ENCODE measurements around the gene PPEF2. TPM values are rescaled to one million over a fixed set of nuclear protein-coding genes. Genes with fewer than 3 reads are reported as not detected.

The PPEF2 gene
- total RNA-seq, 1 donor from 2014 or later = not detected

- Mint-ChIP-seq H3K9me3 (ENCODE audit: unreplicated experiment) (peaks cover 5% of the 10 kb centered on the region), H3K4me3 (ENCODE audit: unreplicated experiment) (peak overlapping the region; percentile 67), H3K4me1 (ENCODE audit: unreplicated experiment) (no peaks in the 10 kb centered on the region), H3K36me3 (ENCODE audit: low read depth, unreplicated experiment) (peaks cover 4% of the 10 kb centered on the region), H3K27ac (ENCODE audit: unreplicated experiment) (no peak overlapping the region), H3K27me3 (ENCODE audit: unreplicated experiment) (peaks cover 3% of the 10 kb centered on the region)
- no peak for DNase-seq (ENCODE audit: low spot score)
- TF ChIP-seq CTCF (IDR thresholded peaks at IDR 0.05; ENCODE audit: unreplicated experiment) = no peak
Observed at GRCh38 chr4:75898536-75898935, 3.7 kb downstream of the PPEF2 start.

- TF ChIP-seq CTCF (IDR thresholded peaks at IDR 0.05; ENCODE audit: unreplicated experiment) = peak; percentile 90
- H3K36me3 Mint-ChIP-seq (ENCODE audit: low read depth, unreplicated experiment) = peaks cover 4% of the 10 kb centered on the region
- H3K27ac Mint-ChIP-seq (ENCODE audit: unreplicated experiment) = no peak overlapping the region
- no peak for DNase-seq (ENCODE audit: low spot score)
- no peak overlapping the region for H3K4me3 Mint-ChIP-seq (ENCODE audit: unreplicated experiment)
- peaks cover 5% of the 10 kb centered on the region for H3K9me3 Mint-ChIP-seq (ENCODE audit: unreplicated experiment)
- H3K4me1 Mint-ChIP-seq (ENCODE audit: unreplicated experiment) = peaks cover 2% of the 10 kb centered on the region
- peaks cover 5% of the 10 kb centered on the region for H3K27me3 Mint-ChIP-seq (ENCODE audit: unreplicated experiment)
Observed at GRCh38 chr4:75895744-75896314, 6.4 kb downstream of the PPEF2 start.

GRCh38 chr4:75892508-75892907 lies 9.7 kb downstream of the PPEF2 start:
- Mint-ChIP-seq H3K9me3 (ENCODE audit: unreplicated experiment) (no peaks in the 10 kb centered on the region), H3K4me3 (ENCODE audit: unreplicated experiment) (no peak overlapping the region), H3K27ac (ENCODE audit: unreplicated experiment) (no peak overlapping the region), H3K27me3 (ENCODE audit: unreplicated experiment) (peaks cover 5% of the 10 kb centered on the region), H3K4me1 (ENCODE audit: unreplicated experiment) (peaks cover 8% of the 10 kb centered on the region), H3K36me3 (ENCODE audit: low read depth, unreplicated experiment) (no peaks in the 10 kb centered on the region)
- peak; percentile 44 for TF ChIP-seq CTCF (IDR thresholded peaks at IDR 0.05; ENCODE audit: unreplicated experiment)
- peak; percentile 20 for DNase-seq (ENCODE audit: low spot score)

GRCh38 chr4:75891611-75892010 lies 10.6 kb downstream of the PPEF2 start:
- no peak for TF ChIP-seq CTCF (IDR thresholded peaks at IDR 0.05; ENCODE audit: unreplicated experiment)
- Mint-ChIP-seq H3K36me3 (ENCODE audit: low read depth, unreplicated experiment) (no peaks in the 10 kb centered on the region), H3K4me1 (ENCODE audit: unreplicated experiment) (peaks cover 8% of the 10 kb centered on the region), H3K27ac (ENCODE audit: unreplicated experiment) (no peak overlapping the region), H3K9me3 (ENCODE audit: unreplicated experiment) (no peaks in the 10 kb centered on the region), H3K27me3 (ENCODE audit: unreplicated experiment) (peaks cover 2% of the 10 kb centered on the region), H3K4me3 (ENCODE audit: unreplicated experiment) (no peak overlapping the region)
- no peak for DNase-seq (ENCODE audit: low spot score)

- Mint-ChIP-seq H3K27ac (ENCODE audit: unreplicated experiment) (peak overlapping the region; percentile 6), H3K27me3 (ENCODE audit: unreplicated experiment) (peaks cover 2% of the 10 kb centered on the region), H3K36me3 (ENCODE audit: low read depth, unreplicated experiment) (no peaks in the 10 kb centered on the region), H3K4me1 (ENCODE audit: unreplicated experiment) (peaks cover 8% of the 10 kb centered on the region), H3K4me3 (ENCODE audit: unreplicated experiment) (no peak overlapping the region), H3K9me3 (ENCODE audit: unreplicated experiment) (no peaks in the 10 kb centered on the region)
- no peak for DNase-seq (ENCODE audit: low spot score)
- no peak for TF ChIP-seq CTCF (IDR thresholded peaks at IDR 0.05; ENCODE audit: unreplicated experiment)
Observed at GRCh38 chr4:75889537-75890199, 12.6 kb downstream of the PPEF2 start.
